Right lobe of liver (tissue), 4 donors: ENCODE results near the gene EPS8.

Experiments used
- POLR2A ChIP-seq: fragments of 450-650 bp; IDR thresholded peaks from one replicate; pipeline ENCODE4 v1.6.1; 2017; ENCODE audit warnings: antibody characterized with exemption, mild to moderate bottlenecking
- TF ChIP-seq, protein P1 (sequence below), 4 donors: fragments of 200-600 bp in 3 of 4; fragments of 450-650 bp in 1 of 4; IDR thresholded peaks; one replicate each; pipeline versions ENCODE4 v1.5.1 to v1.8.0; 2016 to 2022; ENCODE audit warnings: antibody characterized with exemption in 4 of 4, mild to moderate bottlenecking in 2 of 4
- donor health status: DM: no; HTN: no; CAD: no.
- donor health status: DM: no; HTN: no; CAD: no.
- donor health status: DM: no; HTN: yes; CAD: no.

DNA sequence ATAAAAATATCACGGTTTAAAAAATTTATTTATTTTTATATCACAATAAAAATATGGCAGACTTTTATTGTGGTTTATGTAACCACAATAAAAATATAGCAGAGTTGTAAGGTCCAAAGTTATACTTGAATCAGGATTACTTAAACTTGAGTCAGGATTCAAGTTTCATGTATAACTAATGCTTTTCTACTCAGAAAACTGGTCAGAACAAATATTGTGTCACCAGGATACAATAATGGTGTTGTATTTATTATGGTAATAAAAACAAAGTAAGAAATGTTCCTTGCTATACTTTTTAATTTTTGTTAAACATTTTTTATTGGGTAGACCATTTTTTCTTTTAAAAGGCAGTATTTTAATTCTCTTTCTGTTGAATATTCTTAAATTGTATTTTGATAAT is 29.2 kb upstream of the EPS8 start:
- TF ChIP-seq, protein P1, sequence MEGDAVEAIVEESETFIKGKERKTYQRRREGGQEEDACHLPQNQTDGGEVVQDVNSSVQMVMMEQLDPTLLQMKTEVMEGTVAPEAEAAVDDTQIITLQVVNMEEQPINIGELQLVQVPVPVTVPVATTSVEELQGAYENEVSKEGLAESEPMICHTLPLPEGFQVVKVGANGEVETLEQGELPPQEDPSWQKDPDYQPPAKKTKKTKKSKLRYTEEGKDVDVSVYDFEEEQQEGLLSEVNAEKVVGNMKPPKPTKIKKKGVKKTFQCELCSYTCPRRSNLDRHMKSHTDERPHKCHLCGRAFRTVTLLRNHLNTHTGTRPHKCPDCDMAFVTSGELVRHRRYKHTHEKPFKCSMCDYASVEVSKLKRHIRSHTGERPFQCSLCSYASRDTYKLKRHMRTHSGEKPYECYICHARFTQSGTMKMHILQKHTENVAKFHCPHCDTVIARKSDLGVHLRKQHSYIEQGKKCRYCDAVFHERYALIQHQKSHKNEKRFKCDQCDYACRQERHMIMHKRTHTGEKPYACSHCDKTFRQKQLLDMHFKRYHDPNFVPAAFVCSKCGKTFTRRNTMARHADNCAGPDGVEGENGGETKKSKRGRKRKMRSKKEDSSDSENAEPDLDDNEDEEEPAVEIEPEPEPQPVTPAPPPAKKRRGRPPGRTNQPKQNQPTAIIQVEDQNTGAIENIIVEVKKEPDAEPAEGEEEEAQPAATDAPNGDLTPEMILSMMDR (IDR thresholded peaks at IDR 0.05), result no peak
- TF ChIP-seq POLR2A, result no peak
